Esophagus (tissue), 2 donors: Measurements from ENCODE around the gene PMM2. TPM values are rescaled to one million over a fixed set of nuclear protein-coding genes. Genes with fewer than 3 reads are reported as not detected.
"Not testable (repeated sequence)": the region's sequence is repeated elsewhere in the genome, so short reads cannot be mapped to it uniquely, and the experiment has no call there.

Source experiments
- H3K27ac ChIP-seq, 2 donors: one replicate each; pipeline ENCODE4 v1.5.1; 2013; ENCODE audit warnings: low read depth in 2 of 2, mild to moderate bottlenecking in 2 of 2, inconsistent platforms in 1 of 2, low read length in 1 of 2, moderate library complexity in 1 of 2
- H3K27me3 ChIP-seq, 2 donors: one replicate each; pipeline ENCODE4 v1.6.1; 2013; ENCODE audit warnings: low read length in 2 of 2, control low read depth in 1 of 2, mild to moderate bottlenecking in 1 of 2; ENCODE audit not compliant: insufficient read depth in 2 of 2, control insufficient read depth in 1 of 2
- H3K36me3 ChIP-seq, 2 donors: one replicate each; pipeline ENCODE4 v1.6.1; 2013; ENCODE audit warnings: low read length in 1 of 2; ENCODE audit not compliant: control insufficient read depth in 2 of 2, insufficient read depth in 2 of 2
- H3K4me1 ChIP-seq, 2 donors: one replicate each; pipeline ENCODE4 v1.6.1; 2013; ENCODE audit warnings: low read length in 1 of 2; ENCODE audit not compliant: control insufficient read depth in 2 of 2, insufficient read depth in 2 of 2
- H3K4me3 ChIP-seq, 2 donors: one replicate each; pipeline ENCODE4 v1.5.1; 2013; ENCODE audit warnings: low read length in 2 of 2, mild to moderate bottlenecking in 2 of 2, low read depth in 1 of 2, moderate library complexity in 1 of 2
- H3K9me3 ChIP-seq, 2 donors: one replicate each; pipeline ENCODE4 v1.6.1; 2013; ENCODE audit warnings: mild to moderate bottlenecking in 2 of 2, low read depth in 1 of 2, low read length in 1 of 2, moderate library complexity in 1 of 2; ENCODE audit not compliant: control insufficient read depth in 2 of 2, insufficient read depth in 1 of 2
- WGBS, 2 donors: extraction: QIAGEN DNeasy Blood & Tissue Kit; methylation state at CpG; one replicate each; pipeline ENCODE4 v1.1.7; 2013; 5-methylcytosine and 5-hydroxymethylcytosine counted together
- polyA plus RNA-seq, 2 donors: library from polyadenylated mRNA; stranded (reverse); fragments of 200-250 nt; gene quantifications; one replicate each; pipeline ENCODE4 v1.2.3, GENCODE V29; 2013
- donor health status: healthy with polysubstance abuse.
- donor health status: Bipolar disorder and iron deficiency.

PMM2 gene
- polyA plus RNA-seq = 10 to 100 TPM; 19.8 to 30.3 TPM

DNA sequence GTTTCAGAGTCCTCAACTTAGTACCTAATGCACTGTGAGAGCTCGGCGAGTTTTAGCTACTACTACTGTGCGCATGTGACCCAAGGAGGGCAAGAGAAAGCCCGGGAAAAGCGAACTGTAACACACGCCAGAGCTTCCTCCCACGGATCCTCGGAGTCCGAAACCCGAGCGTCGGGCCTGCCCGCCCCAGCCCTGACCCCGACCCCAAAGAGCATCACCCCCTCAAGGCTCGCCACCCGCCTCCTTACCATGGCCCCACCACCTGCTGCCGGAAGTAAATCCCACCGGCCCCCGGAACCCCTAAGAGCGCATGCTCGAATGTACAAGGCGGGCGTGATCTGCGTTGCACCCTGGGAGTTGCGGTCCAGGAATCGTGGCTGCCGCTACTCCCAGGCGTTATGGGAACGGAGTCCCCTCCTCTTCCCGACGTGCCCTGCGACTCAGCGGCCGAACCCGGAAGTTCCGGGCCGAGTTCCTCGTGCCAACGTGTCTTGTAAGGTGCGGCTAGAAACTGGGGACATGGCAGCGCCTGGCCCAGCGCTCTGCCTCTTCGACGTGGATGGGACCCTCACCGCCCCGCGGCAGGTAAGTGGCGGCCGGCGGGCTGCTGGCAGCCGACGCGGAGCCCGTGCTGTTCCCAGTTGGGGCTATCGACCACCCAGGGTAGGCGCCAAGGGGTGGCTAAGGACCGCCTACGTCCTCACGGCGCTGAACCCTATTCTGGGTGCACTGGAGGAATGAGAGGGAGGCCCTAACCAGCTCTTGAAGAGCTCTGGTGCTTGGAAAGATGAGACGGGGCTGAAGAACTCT is at the start of gene PMM2, which contains the start of gene TMEM186:
PMM2 (plus strand) TSS at position 476 of the 810 bp plus-strand sequence; CDS start at position 520, 44 bp downstream.
TMEM186 (minus strand) TSS at position 276 of the 810 bp plus-strand sequence; CDS start at position 251, 25 bp downstream.
- Histone ChIP-seq H3K4me1 (peaks cover 0 to 7% of the 10 kb centered on the region in 2 donors), H3K27me3 (no peaks in the 10 kb centered on the region), H3K27ac (peak within 1 kb of the TSS; percentile 75 to 91), H3K4me3 (peak within 1 kb of the TSS; percentile 80 to 100), H3K36me3 (peaks cover 2 to 4% of the 10 kb centered on the region in 2 donors), H3K9me3 (no peaks in the 10 kb centered on the region)
- WGBS, 2 donors = 0 to 1% methylated on average over 59 to 61 of the region's 61 CpGs

DNA sequence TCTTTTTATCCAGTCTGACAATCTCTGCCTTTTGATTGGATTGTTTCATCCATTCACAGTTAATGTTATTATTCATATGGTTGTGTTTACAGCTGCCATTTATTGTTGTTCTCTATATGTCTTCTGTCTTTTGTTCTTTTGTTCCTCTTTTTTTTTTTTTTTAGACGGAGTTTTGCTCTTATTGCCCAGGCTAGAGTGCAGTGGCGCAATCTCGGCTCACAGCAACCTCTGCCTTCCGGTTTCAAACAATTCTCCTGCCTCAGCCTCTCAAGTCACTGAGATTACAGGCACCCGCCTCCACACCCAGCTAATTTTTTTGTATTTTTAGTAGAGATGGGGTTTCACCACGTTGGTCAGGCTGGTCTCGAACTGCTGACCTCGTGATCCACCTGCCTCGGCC is 48.7 kb upstream of the PMM2 start:
- not testable (repeated sequence) for H3K27ac ChIP-seq, H3K9me3 ChIP-seq, H3K36me3 ChIP-seq, H3K4me3 ChIP-seq, H3K27me3 ChIP-seq, H3K4me1 ChIP-seq
- 90 to 92% methylated on average over 9 of the region's 9 CpGs for WGBS, 2 donors

- WGBS, 2 donors = 50 to 57% methylated on average over 14 of the region's 14 CpGs
- Histone ChIP-seq H3K36me3 (peaks cover 0 to 7% of the 10 kb centered on the region in 2 donors), H3K4me3 (no peak overlapping the region), H3K27ac (no peak overlapping the region), H3K4me1 (peaks cover 0 to 3% of the 10 kb centered on the region in 2 donors), H3K9me3 (no peaks in the 10 kb centered on the region), H3K27me3 (no peaks in the 10 kb centered on the region)
These were observed 45.9 kb upstream of the PMM2 start for GRCh38 chr16:8751481-8752311.

- Histone ChIP-seq H3K36me3 (peaks cover 2 to 7% of the 10 kb centered on the region in 2 donors), H3K4me1 (no peaks in the 10 kb centered on the region)
- 23 to 39% methylated on average over 2 of the region's 2 CpGs for WGBS, 2 donors
These were observed 44.9 kb upstream of the PMM2 start for GRCh38 chr16:8752706-8753105.

GRCh38 chr16:8753416-8754054 is 44.1 kb upstream of the PMM2 start:
- WGBS, 2 donors = 43 to 48% methylated on average over 9 of the region's 9 CpGs
- peak overlapping the region in 1 of 2 donors; percentile 17 for H3K27ac ChIP-seq
- H3K27me3 ChIP-seq = no peaks in the 10 kb centered on the region
- no peaks in the 10 kb centered on the region for H3K9me3 ChIP-seq
- no peak overlapping the region for H3K4me3 ChIP-seq
- H3K36me3 ChIP-seq = peaks cover 4 to 9% of the 10 kb centered on the region in 2 donors
- no peaks in the 10 kb centered on the region for H3K4me1 ChIP-seq

More at GRCh38 chr16:8752706-8753105, 44.9 kb upstream of the PMM2 start:
- Histone ChIP-seq H3K9me3 (no peaks in the 10 kb centered on the region), H3K4me3 (no peak overlapping the region), H3K27ac (no peak overlapping the region), H3K27me3 (no peaks in the 10 kb centered on the region)

DNA sequence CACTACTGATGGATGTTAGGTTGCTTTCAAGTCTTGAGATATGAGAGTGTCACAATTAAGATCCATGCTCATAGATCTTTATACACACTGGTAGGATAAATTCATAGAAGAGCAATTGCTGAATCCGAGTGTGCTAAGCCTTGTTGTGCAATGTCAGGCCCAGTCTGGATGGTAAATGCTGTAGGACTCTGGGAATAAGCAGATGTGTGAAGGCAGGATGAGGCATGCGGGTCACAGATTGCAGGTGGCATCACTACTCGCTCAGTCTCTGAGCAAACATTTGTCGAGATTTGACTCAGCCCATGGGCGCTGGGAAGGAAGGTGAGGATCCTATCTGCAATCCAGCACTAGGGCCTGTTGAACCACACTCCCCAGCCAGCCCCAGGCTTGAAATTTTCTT is 40.9 kb upstream of the PMM2 start:
- no peaks in the 10 kb centered on the region for H3K4me1 ChIP-seq
- no peak overlapping the region for H3K27ac ChIP-seq
- H3K27me3 ChIP-seq = no peaks in the 10 kb centered on the region
- H3K4me3 ChIP-seq = no peak overlapping the region
- no peaks in the 10 kb centered on the region for H3K9me3 ChIP-seq
- peaks cover 4 to 5% of the 10 kb centered on the region in 2 donors for H3K36me3 ChIP-seq
- WGBS, 2 donors = 52 to 70% methylated on average over 5 of the region's 5 CpGs

DNA sequence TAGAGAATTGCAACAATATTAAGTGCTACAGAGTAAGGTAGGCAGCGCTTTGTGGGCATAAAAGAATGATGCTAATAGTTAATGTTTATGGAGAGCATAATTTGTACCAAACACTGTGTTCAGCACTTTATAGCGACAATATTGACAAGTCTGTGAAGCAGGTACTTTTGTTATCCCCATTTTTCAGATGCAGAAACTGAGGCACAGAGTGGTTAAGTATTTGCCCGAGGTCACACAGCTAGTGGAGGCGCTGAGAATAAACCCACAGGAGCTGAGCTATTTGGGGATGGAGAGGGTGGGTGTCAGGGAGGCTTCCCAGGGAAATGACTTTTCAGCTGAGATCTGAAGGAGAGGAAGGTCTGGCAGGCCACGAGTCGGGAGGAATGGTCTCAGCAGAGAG is 39.6 kb upstream of the PMM2 start:
- H3K36me3 ChIP-seq = peaks cover 4 to 5% of the 10 kb centered on the region in 2 donors
- H3K4me3 ChIP-seq = no peak overlapping the region
- no peaks in the 10 kb centered on the region for H3K9me3 ChIP-seq
- no peaks in the 10 kb centered on the region for H3K27me3 ChIP-seq
- WGBS, 2 donors = 95 to 96% methylated on average over 6 of the region's 6 CpGs
- no peak overlapping the region for H3K27ac ChIP-seq
- H3K4me1 ChIP-seq = no peaks in the 10 kb centered on the region

DNA sequence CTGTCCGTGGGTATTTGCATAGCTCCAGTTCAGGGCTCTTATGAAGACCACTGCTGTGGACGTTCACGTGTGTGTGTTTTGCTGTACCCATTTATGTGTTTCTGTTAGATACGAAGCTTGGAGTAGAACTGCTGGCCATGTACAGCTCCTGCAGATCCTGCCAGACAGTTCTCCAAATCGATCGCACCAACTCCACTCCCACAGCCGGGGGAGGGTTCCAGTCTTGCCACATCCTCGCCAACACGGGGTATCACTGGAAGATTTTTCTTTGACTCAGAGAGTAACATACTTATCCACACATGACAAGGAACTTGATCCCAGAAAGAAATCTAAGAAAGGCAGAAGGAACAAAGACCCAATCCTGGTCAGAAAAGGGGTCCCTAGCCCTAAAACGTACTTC is 37.6 kb upstream of the PMM2 start:
- whole genome bisulfite sequencing, 2 donors = 92 to 93% methylated on average over 10 of the region's 10 CpGs
- Histone ChIP-seq H3K27ac (no peak overlapping the region), H3K36me3 (peaks cover 4 to 12% of the 10 kb centered on the region in 2 donors), H3K9me3 (no peaks in the 10 kb centered on the region), H3K4me3 (no peak overlapping the region), H3K27me3 (no peaks in the 10 kb centered on the region), H3K4me1 (no peaks in the 10 kb centered on the region)

GRCh38 chr16:8761078-8761477 is 36.6 kb upstream of the PMM2 start:
- no peak overlapping the region for H3K4me3 ChIP-seq
- H3K9me3 ChIP-seq = no peaks in the 10 kb centered on the region
- no peaks in the 10 kb centered on the region for H3K4me1 ChIP-seq
- no peaks in the 10 kb centered on the region for H3K27me3 ChIP-seq
- H3K27ac ChIP-seq = no peak overlapping the region
- H3K36me3 ChIP-seq = peaks cover 4 to 9% of the 10 kb centered on the region in 2 donors
- WGBS, 2 donors = 80 to 86% methylated on average over 6 of the region's 6 CpGs
